Fibroblast of skin of scalp (primary cell): Measurements from ENCODE around the gene PNPLA1.

ENCODE experiments used
- DNase-seq: peaks from one replicate; pipeline ENCODE4 v3.0.0-alpha.2; 2013

PNPLA1 gene

GRCh38 chr6:36319436-36319762 is 49.5 kb downstream of the PNPLA1 start:
- no peak for DNase-seq

- DNase-seq = no peak
Measured at GRCh38 chr6:36319821-36320220, 50.0 kb downstream of the PNPLA1 start.

- DNase-seq = no peak
Measured at GRCh38 chr6:36320475-36320874, 50.6 kb downstream of the PNPLA1 start.

- DNase-seq = no peak
Measured at GRCh38 chr6:36322591-36322990, 52.7 kb downstream of the PNPLA1 start.

GRCh38 chr6:36323062-36323461 is 53.2 kb downstream of the PNPLA1 start:
- no peak for DNase-seq

GRCh38 chr6:36324191-36324590 is 54.3 kb downstream of the PNPLA1 start:
- no peak for DNase-seq

- DNase-seq = no peak
Measured at GRCh38 chr6:36324715-36325114, 54.9 kb downstream of the PNPLA1 start.

- peak; percentile 10 for DNase-seq
Measured at GRCh38 chr6:36326356-36326995, 56.6 kb downstream of the PNPLA1 start.

- no peak for DNase-seq
Measured at GRCh38 chr6:36327226-36327918, 57.5 kb downstream of the PNPLA1 start.

- no peak for DNase-seq
Measured at GRCh38 chr6:36327919-36328236, 58.0 kb downstream of the PNPLA1 start.

- no peak for DNase-seq
Measured at GRCh38 chr6:36328600-36328999, 58.7 kb downstream of the PNPLA1 start.

- no peak for DNase-seq
Measured at GRCh38 chr6:36329798-36330291, 60.0 kb downstream of the PNPLA1 start.

- DNase-seq = no peak
Measured at GRCh38 chr6:36330366-36330765, 60.5 kb downstream of the PNPLA1 start.

- no peak for DNase-seq
Measured at GRCh38 chr6:36331381-36331780, 61.5 kb downstream of the PNPLA1 start.

- no peak for DNase-seq
Measured at GRCh38 chr6:36333171-36333895, 63.5 kb downstream of the PNPLA1 start.

- DNase-seq = peak; percentile 25
Measured at GRCh38 chr6:36333931-36334725, 64.3 kb downstream of the PNPLA1 start.

GRCh38 chr6:36334832-36335459 is 65.1 kb downstream of the PNPLA1 start:
- DNase-seq = no peak

- DNase-seq = no peak
Measured at GRCh38 chr6:36335465-36336207, 65.8 kb downstream of the PNPLA1 start.

GRCh38 chr6:36336208-36336710 is 66.4 kb downstream of the PNPLA1 start:
- no peak for DNase-seq

GRCh38 chr6:36336779-36337241 is 67.0 kb downstream of the PNPLA1 start, which contains the start of gene BNIP5:
Gene BNIP5, minus strand, starts transcription at chr6:36336888. Its CDS starts 6,198 bp downstream, at chr6:36330690.
- DNase-seq = no peak

GRCh38 chr6:36337814-36338213 is 68.0 kb downstream of the PNPLA1 start:
- DNase-seq = no peak
